MG63 (cell line): ENCODE measurements around the gene PIK3C2B. TPM values are rescaled to one million over a fixed set of nuclear protein-coding genes. Genes with fewer than 3 reads are reported as not detected.

Experiments
- DNase-seq: peaks from one replicate; pipeline ENCODE4 v3.0.0-alpha.2; 2020
- H3K27me3 ChIP-seq: fragments of 250-450 bp; sonication (Bioruptor Pico); 2 replicates; pipeline ENCODE4 v1.5.1; 2020; ENCODE audit warnings: mild to moderate bottlenecking, moderate library complexity
- H3K36me3 ChIP-seq: fragments of 250-450 bp; sonication (Bioruptor Pico); 2 replicates; pipeline ENCODE4 v1.5.1; 2020; ENCODE audit warnings: mild to moderate bottlenecking, moderate library complexity
- H3K4me3 ChIP-seq: fragments of 250-450 bp; sonication (Bioruptor Pico); 2 replicates; pipeline ENCODE4 v1.5.1; 2020; ENCODE audit warnings: mild to moderate bottlenecking, moderate library complexity
- H3K9me3 ChIP-seq: fragments of 250-450 bp; sonication (Bioruptor Pico); 2 replicates; pipeline ENCODE4 v1.5.1; 2020; ENCODE audit warnings: mild to moderate bottlenecking, moderate library complexity
- total RNA-seq: library from RNA; depleted of rRNA; stranded (reverse); fragments of >200 nt; shearing (Covaris generic); gene quantifications from 2 replicates; pipeline ENCODE4 v1.2.3, GENCODE V29; 2014; ENCODE audit warnings: low replicate concordance

PIK3C2B gene
- total RNA-seq, 1 experiment from 2014 or later = 3.4 TPM

- DNase-seq = no peak
- Histone ChIP-seq H3K36me3 (no peaks in the 10 kb centered on the region; the same call in 1 of the 2 replicates), H3K9me3 (no peaks in the 10 kb centered on the region), H3K4me3 (no peak overlapping the region), H3K27me3 (no peaks in the 10 kb centered on the region)
These were observed 25.3 kb downstream of the PIK3C2B start for GRCh38 chr1:204469304-204469703.

GRCh38 chr1:204468766-204469302, 25.8 kb downstream of the PIK3C2B start:
- Histone ChIP-seq H3K9me3 (no peaks in the 10 kb centered on the region), H3K36me3 (no peaks in the 10 kb centered on the region; the same call in 1 of the 2 replicates), H3K27me3 (no peaks in the 10 kb centered on the region), H3K4me3 (no peak overlapping the region)
- no peak for DNase-seq

GRCh38 chr1:204468206-204468605, 26.4 kb downstream of the PIK3C2B start:
- no peaks in the 10 kb centered on the region for H3K27me3 ChIP-seq

GRCh38 chr1:204466416-204467405, 27.9 kb downstream of the PIK3C2B start:
- no peaks in the 10 kb centered on the region; the same call in 1 of the 2 replicates for H3K36me3 ChIP-seq

More at GRCh38 chr1:204468206-204468605, 26.4 kb downstream of the PIK3C2B start:
- no peak overlapping the region for H3K4me3 ChIP-seq
- H3K9me3 ChIP-seq = no peaks in the 10 kb centered on the region
- no peaks in the 10 kb centered on the region; the same call in 1 of the 2 replicates for H3K36me3 ChIP-seq
- no peak for DNase-seq

GRCh38 chr1:204465546-204466415, 28.8 kb downstream of the PIK3C2B start:
- Histone ChIP-seq H3K9me3 (no peaks in the 10 kb centered on the region), H3K27me3 (no peaks in the 10 kb centered on the region)
- DNase-seq = no peak

More at GRCh38 chr1:204466416-204467405, 27.9 kb downstream of the PIK3C2B start:
- H3K4me3 ChIP-seq = no peak overlapping the region
- H3K27me3 ChIP-seq = no peaks in the 10 kb centered on the region
- H3K9me3 ChIP-seq = no peaks in the 10 kb centered on the region
- DNase-seq = no peak

GRCh38 chr1:204464701-204465100, 29.9 kb downstream of the PIK3C2B start:
- Histone ChIP-seq H3K4me3 (no peak overlapping the region), H3K36me3 (no peaks in the 10 kb centered on the region; the same call in 1 of the 2 replicates), H3K9me3 (no peaks in the 10 kb centered on the region), H3K27me3 (no peaks in the 10 kb centered on the region)
- no peak for DNase-seq

More at GRCh38 chr1:204465546-204466415, 28.8 kb downstream of the PIK3C2B start:
- H3K36me3 ChIP-seq = no peaks in the 10 kb centered on the region; the same call in 1 of the 2 replicates
- no peak overlapping the region for H3K4me3 ChIP-seq

- Histone ChIP-seq H3K9me3 (no peaks in the 10 kb centered on the region), H3K4me3 (no peak overlapping the region), H3K27me3 (no peaks in the 10 kb centered on the region), H3K36me3 (no peaks in the 10 kb centered on the region; the same call in 1 of the 2 replicates)
- DNase-seq = no peak
These were observed 30.4 kb downstream of the PIK3C2B start for GRCh38 chr1:204464187-204464631.

- Histone ChIP-seq H3K4me3 (no peak overlapping the region), H3K27me3 (no peaks in the 10 kb centered on the region), H3K36me3 (no peaks in the 10 kb centered on the region; the same call in 1 of the 2 replicates), H3K9me3 (no peaks in the 10 kb centered on the region)
- DNase-seq = peak; percentile 73
These were observed 31.2 kb downstream of the PIK3C2B start for GRCh38 chr1:204463125-204464060.

GRCh38 chr1:204462229-204462561, 32.4 kb downstream of the PIK3C2B start:
- no peak overlapping the region for H3K4me3 ChIP-seq
- H3K9me3 ChIP-seq = no peaks in the 10 kb centered on the region
- no peaks in the 10 kb centered on the region; the same call in 1 of the 2 replicates for H3K36me3 ChIP-seq
- no peak for DNase-seq
- no peaks in the 10 kb centered on the region for H3K27me3 ChIP-seq

- H3K27me3 ChIP-seq = no peaks in the 10 kb centered on the region
- no peak for DNase-seq
- H3K9me3 ChIP-seq = no peaks in the 10 kb centered on the region
- no peaks in the 10 kb centered on the region; the same call in 1 of the 2 replicates for H3K36me3 ChIP-seq
- H3K4me3 ChIP-seq = no peak overlapping the region
These were observed 33.0 kb downstream of the PIK3C2B start for GRCh38 chr1:204461331-204462228.

GRCh38 chr1:204460346-204460745, 34.3 kb downstream of the PIK3C2B start:
- Histone ChIP-seq H3K36me3 (no peaks in the 10 kb centered on the region; the same call in 1 of the 2 replicates), H3K27me3 (no peaks in the 10 kb centered on the region), H3K9me3 (no peaks in the 10 kb centered on the region), H3K4me3 (no peak overlapping the region)
- no peak for DNase-seq

GRCh38 chr1:204459706-204460105, 34.9 kb downstream of the PIK3C2B start:
- no peak for DNase-seq
- Histone ChIP-seq H3K36me3 (no peaks in the 10 kb centered on the region; the same call in 1 of the 2 replicates), H3K4me3 (no peak overlapping the region), H3K9me3 (no peaks in the 10 kb centered on the region), H3K27me3 (no peaks in the 10 kb centered on the region)

GRCh38 chr1:204457666-204458065, 36.9 kb downstream of the PIK3C2B start:
- no peaks in the 10 kb centered on the region for H3K9me3 ChIP-seq
- no peaks in the 10 kb centered on the region for H3K27me3 ChIP-seq
- no peak overlapping the region for H3K4me3 ChIP-seq
- no peaks in the 10 kb centered on the region for H3K36me3 ChIP-seq
- no peak for DNase-seq

- H3K9me3 ChIP-seq = no peaks in the 10 kb centered on the region
- H3K36me3 ChIP-seq = no peaks in the 10 kb centered on the region
- no peak for DNase-seq
- H3K27me3 ChIP-seq = no peaks in the 10 kb centered on the region
- no peak overlapping the region for H3K4me3 ChIP-seq
These were observed 37.7 kb downstream of the PIK3C2B start for GRCh38 chr1:204456826-204457442.
